Endothelial cell of hepatic sinusoid (primary cell): ENCODE data around the gene CACHD1.

Experiments used
- in situ Hi-C: cut with HindIII; loops from 2 replicates; pipeline ENCODE4 v1.10.0; 2017; ENCODE audit warnings: low sequenced_read_pairs

The CACHD1 gene

GRCh38 chr1:64645735-64646134 is 175.8 kb downstream of the CACHD1 start:
- in situ Hi-C loops: no loop called here

- in situ Hi-C loops: no loop called here
These were observed 180.5 kb downstream of the CACHD1 start for GRCh38 chr1:64650411-64650810.

- in situ Hi-C loops: no loop called here
These were observed 181.9 kb downstream of the CACHD1 start for GRCh38 chr1:64651841-64652240.

- in situ Hi-C loops: no loop called here
These were observed 183.5 kb downstream of the CACHD1 start for GRCh38 chr1:64653466-64653865.

GRCh38 chr1:64654519-64655341 is 184.8 kb downstream of the CACHD1 start:
- in situ Hi-C loops: no loop called here

- in situ Hi-C loops: no loop called here
These were observed 185.9 kb downstream of the CACHD1 start for GRCh38 chr1:64655861-64656260.

- in situ Hi-C loops: loop anchor here (5.0 kb wide), 1 partner anchor 192 kb away; no protein-coding TSS in a partner anchor
These were observed 189.7 kb downstream of the CACHD1 start for GRCh38 chr1:64659478-64660138.

GRCh38 chr1:64663668-64664067 is 193.7 kb downstream of the CACHD1 start:
- in situ Hi-C loops: loop anchor here (5.0 kb wide), 1 partner anchor 196 kb away; no protein-coding TSS in a partner anchor

- in situ Hi-C loops: loop anchor here (5.0 kb wide), 1 partner anchor 197 kb away; no protein-coding TSS in a partner anchor
These were observed 194.4 kb downstream of the CACHD1 start for GRCh38 chr1:64664299-64664698.

- in situ Hi-C loops: no loop called here
These were observed 199.3 kb downstream of the CACHD1 start for GRCh38 chr1:64669098-64669675.

GRCh38 chr1:64675718-64676345 is 205.9 kb downstream of the CACHD1 start:
- in situ Hi-C loops: no loop called here

- in situ Hi-C loops: no loop called here
These were observed 206.5 kb downstream of the CACHD1 start for GRCh38 chr1:64676386-64676785.

- in situ Hi-C loops: no loop called here
These were observed 207.6 kb downstream of the CACHD1 start for GRCh38 chr1:64677532-64677931.

GRCh38 chr1:64678366-64678765 is 208.4 kb downstream of the CACHD1 start:
- in situ Hi-C loops: no loop called here

- in situ Hi-C loops: no loop called here
These were observed 209.2 kb downstream of the CACHD1 start for GRCh38 chr1:64679177-64679576.

GRCh38 chr1:64680599-64680998 is 210.7 kb downstream of the CACHD1 start:
- in situ Hi-C loops: no loop called here

GRCh38 chr1:64681043-64681442 is 211.1 kb downstream of the CACHD1 start:
- in situ Hi-C loops: no loop called here

GRCh38 chr1:64683419-64683818 is 213.5 kb downstream of the CACHD1 start:
- in situ Hi-C loops: no loop called here

- in situ Hi-C loops: no loop called here
These were observed 215.3 kb downstream of the CACHD1 start for GRCh38 chr1:64685217-64685616.

GRCh38 chr1:64685765-64686341 is 215.9 kb downstream of the CACHD1 start:
- in situ Hi-C loops: no loop called here
